Stimulated activated CD8-positive, alpha-beta memory T cell treated with anti-CD3 and anti-CD28 coated beads, Interleukin-12 subunit alpha, Interleukin-12 subunit beta, amount 100 ng/mL, for 4 hours (primary cell): ENCODE results near the gene TUSC1.
"Not testable (repeated sequence)": the region's sequence is repeated elsewhere in the genome, so short reads cannot be mapped to it uniquely, and the experiment has no call there.

Experiments
- DNase-seq: peaks from one replicate; pipeline ENCODE4 v3.0.0-alpha.2; 2020; ENCODE audit warnings: low read depth

Gene TUSC1

GRCh38 chr9:25678147-25678666 is at the start of gene TUSC1:
Gene TUSC1, minus strand, starts transcription at chr9:25678444. Its CDS starts 132 bp downstream, at chr9:25678312.
- DNase-seq, result no peak

GRCh38 chr9:25726871-25727410 is 48.7 kb upstream of the TUSC1 start:
- no peak for DNase-seq

- DNase-seq, result no peak
Measured at GRCh38 chr9:25724424-25724823, 46.2 kb upstream of the TUSC1 start.

GRCh38 chr9:25716220-25716872 is 38.1 kb upstream of the TUSC1 start:
- DNase-seq, result no peak

GRCh38 chr9:25709941-25710340 is 31.7 kb upstream of the TUSC1 start:
- no peak for DNase-seq

GRCh38 chr9:25704800-25705199 is 26.6 kb upstream of the TUSC1 start:
- DNase-seq, result no peak

GRCh38 chr9:25703701-25704357 is 25.6 kb upstream of the TUSC1 start:
- DNase-seq, result no peak

- no peak for DNase-seq
Measured at GRCh38 chr9:25702536-25702935, 24.3 kb upstream of the TUSC1 start.

GRCh38 chr9:25700899-25701298 is 22.7 kb upstream of the TUSC1 start:
- DNase-seq, result not testable (repeated sequence)

GRCh38 chr9:25700430-25700829 is 22.2 kb upstream of the TUSC1 start:
- DNase-seq, result no peak

GRCh38 chr9:25691786-25692185 is 13.5 kb upstream of the TUSC1 start:
- no peak for DNase-seq

- no peak for DNase-seq
Measured at GRCh38 chr9:25684321-25684720, 6.1 kb upstream of the TUSC1 start.

GRCh38 chr9:25681266-25681665 is 3.0 kb upstream of the TUSC1 start:
- no peak for DNase-seq

GRCh38 chr9:25678846-25679360 is 659 bp upstream of the TUSC1 start:
- DNase-seq, result no peak

GRCh38 chr9:25677301-25678146 is 720 bp downstream of the TUSC1 start:
- no peak for DNase-seq

GRCh38 chr9:25675858-25676257 is 2.4 kb downstream of the TUSC1 start:
- DNase-seq, result not testable (repeated sequence)

GRCh38 chr9:25658571-25658970 is 19.7 kb downstream of the TUSC1 start:
- DNase-seq, result no peak

- DNase-seq, result no peak
Measured at GRCh38 chr9:25654417-25654816, 23.8 kb downstream of the TUSC1 start.

- no peak for DNase-seq
Measured at GRCh38 chr9:25648116-25648515, 30.1 kb downstream of the TUSC1 start.

- no peak for DNase-seq
Measured at GRCh38 chr9:25636026-25636425, 42.2 kb downstream of the TUSC1 start.

GRCh38 chr9:25629231-25629630 is 49.0 kb downstream of the TUSC1 start:
- DNase-seq, result no peak
